MM.1S (cell line): Measurements from ENCODE around the gene SNF8.

Experiments
- DNase-seq: peaks from one replicate; pipeline ENCODE4 v3.0.0-alpha.2; 2015
- H2AFZ ChIP-seq: fragments of 300-600 bp; sonication (generic); 2 replicates; pipeline ENCODE4 v1.6.0; 2016; ENCODE audit warnings: antibody characterized with exemption, low read length
- H3F3A ChIP-seq: fragments of 300-600 bp; sonication (generic); 2 replicates; pipeline ENCODE4 v1.6.1; 2016; ENCODE audit warnings: mild to moderate bottlenecking, antibody characterized with exemption, low read length, moderate library complexity, mixed read lengths; ENCODE audit not compliant: insufficient read depth
- H3K27ac ChIP-seq: fragments of 300-600 bp; sonication (generic); 2 replicates; pipeline ENCODE4 v1.5.1; 2016; ENCODE audit warnings: mild to moderate bottlenecking, low read length
- H3K27me3 ChIP-seq: fragments of 300-600 bp; sonication (generic); replicated peaks from 2 replicates; pipeline ENCODE4 v1.6.0; 2016; ENCODE audit warnings: low read length; ENCODE audit not compliant: insufficient read depth
- H3K36me3 ChIP-seq: fragments of 300-600 bp; sonication (generic); replicated peaks from 2 replicates; pipeline ENCODE4 v1.6.1; 2016; ENCODE audit warnings: mild to moderate bottlenecking, low read length, mixed read lengths; ENCODE audit not compliant: insufficient read depth
- H3K4me1 ChIP-seq: fragments of 300-600 bp; sonication (generic); 2 replicates; pipeline ENCODE4 v1.6.1; 2016; ENCODE audit warnings: low read length, mixed read lengths
- H3K4me2 ChIP-seq: fragments of 300-600 bp; sonication (generic); 2 replicates; pipeline ENCODE4 v1.6.0; 2016; ENCODE audit warnings: low read depth, low read length
- H3K4me3 ChIP-seq: fragments of 300-600 bp; sonication (generic); 2 replicates; pipeline ENCODE4 v1.5.1; 2016; ENCODE audit warnings: low read length, mixed read lengths
- H3K79me2 ChIP-seq: fragments of 300-600 bp; sonication (generic); 2 replicates; pipeline ENCODE4 v1.6.1; 2016; ENCODE audit warnings: mixed run types, low read length, mixed read lengths
- H3K9ac ChIP-seq: fragments of 300-600 bp; sonication (generic); 2 replicates; pipeline ENCODE4 v1.6.1; 2016; ENCODE audit warnings: low read length, mixed read lengths
- H3K9me2 ChIP-seq: fragments of 300-600 bp; sonication (generic); replicated peaks from 2 replicates; pipeline ENCODE4 v1.6.1; 2016; ENCODE audit warnings: mild to moderate bottlenecking, low read length, mixed read lengths; ENCODE audit not compliant: insufficient read depth
- H3K9me3 ChIP-seq: fragments of 300-600 bp; sonication (generic); replicated peaks from 2 replicates; pipeline ENCODE4 v1.6.1; 2016; ENCODE audit warnings: mild to moderate bottlenecking, low read length, mixed read lengths; ENCODE audit not compliant: insufficient read depth
- H4K20me1 ChIP-seq: fragments of 300-600 bp; sonication (generic); 2 replicates; pipeline ENCODE4 v1.6.1; 2016; ENCODE audit warnings: mild to moderate bottlenecking, low read length, moderate library complexity, mixed read lengths; ENCODE audit not compliant: insufficient read depth
- EZH2 ChIP-seq: fragments of 300-600 bp; sonication (generic); optimal IDR thresholded peaks from 2 replicates; pipeline ENCODE3; 2017; ENCODE audit warnings: low read depth, mild to moderate bottlenecking, antibody characterized with exemption, low read length, mixed read lengths
- EZH2phosphoT487 ChIP-seq: fragments of 300-600 bp; sonication (generic); IDR thresholded peaks from 2 replicates; pipeline ENCODE4 v1.6.1; 2018; ENCODE audit warnings: antibody characterized with exemption, low read length
- TF ChIP-seq, protein P1 (sequence below): fragments of 300-600 bp; sonication (generic); IDR thresholded peaks from 2 replicates; pipeline ENCODE4 v1.5.1; 2016; ENCODE audit warnings: antibody characterized with exemption, low read length, mixed read lengths

SNF8 gene

DNA sequence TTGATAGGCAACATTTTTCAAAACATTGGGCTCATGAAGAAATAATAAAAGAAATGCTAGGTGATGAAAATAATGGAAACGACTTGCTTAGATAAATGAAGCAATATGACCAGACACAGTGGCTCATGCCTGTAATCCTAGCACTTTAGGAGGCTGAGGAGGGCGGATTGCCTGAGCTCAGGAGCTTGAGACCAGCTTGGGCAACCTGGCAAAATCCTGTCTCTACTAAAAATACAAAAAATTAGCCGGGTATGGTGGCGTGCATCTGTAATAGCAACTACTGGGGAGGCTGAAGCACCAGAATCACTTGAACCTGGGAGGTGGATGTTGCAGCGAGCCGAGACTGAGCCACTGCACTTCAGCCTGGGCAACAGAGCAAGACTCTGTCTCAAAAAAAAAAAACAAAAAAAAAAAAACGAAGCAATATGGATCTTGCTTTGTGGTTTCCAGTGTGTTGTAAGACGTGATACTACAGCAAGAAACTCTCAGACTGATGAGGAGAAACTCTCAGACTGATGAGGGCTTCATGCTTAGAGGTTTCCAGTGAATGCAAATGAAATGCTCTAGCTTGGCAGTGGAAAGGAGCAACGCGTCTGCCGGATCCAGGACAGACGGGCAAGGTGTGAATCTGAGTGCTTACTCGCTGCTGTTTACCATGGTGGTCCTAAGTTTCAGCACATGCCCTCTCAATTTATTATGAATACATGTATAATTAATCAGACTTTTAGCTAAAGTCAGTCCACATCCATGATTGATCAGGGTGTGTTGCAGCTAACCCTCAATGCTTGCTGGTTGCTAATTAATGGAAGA lies 41.0 kb upstream of the SNF8 start:
- Histone ChIP-seq H3K9me3 (no peaks in the 10 kb centered on the region), H3K27ac (no peak overlapping the region), H3K36me3 (no peaks in the 10 kb centered on the region), H3K4me2 (no peak overlapping the region), H3K4me3 (no peak overlapping the region), H3K4me1 (no peaks in the 10 kb centered on the region), H3K27me3 (peaks cover 84% of the 10 kb centered on the region), H3K9me2 (no peaks in the 10 kb centered on the region), H2AFZ (no peak overlapping the region), H3F3A (no peaks in the 10 kb centered on the region), H3K79me2 (no peaks in the 10 kb centered on the region), H3K9ac (no peak overlapping the region), H4K20me1 (no peaks in the 10 kb centered on the region)
- TF ChIP-seq EZH2phosphoT487: no peak
- TF ChIP-seq EZH2: no peak
- TF ChIP-seq, protein P1, sequence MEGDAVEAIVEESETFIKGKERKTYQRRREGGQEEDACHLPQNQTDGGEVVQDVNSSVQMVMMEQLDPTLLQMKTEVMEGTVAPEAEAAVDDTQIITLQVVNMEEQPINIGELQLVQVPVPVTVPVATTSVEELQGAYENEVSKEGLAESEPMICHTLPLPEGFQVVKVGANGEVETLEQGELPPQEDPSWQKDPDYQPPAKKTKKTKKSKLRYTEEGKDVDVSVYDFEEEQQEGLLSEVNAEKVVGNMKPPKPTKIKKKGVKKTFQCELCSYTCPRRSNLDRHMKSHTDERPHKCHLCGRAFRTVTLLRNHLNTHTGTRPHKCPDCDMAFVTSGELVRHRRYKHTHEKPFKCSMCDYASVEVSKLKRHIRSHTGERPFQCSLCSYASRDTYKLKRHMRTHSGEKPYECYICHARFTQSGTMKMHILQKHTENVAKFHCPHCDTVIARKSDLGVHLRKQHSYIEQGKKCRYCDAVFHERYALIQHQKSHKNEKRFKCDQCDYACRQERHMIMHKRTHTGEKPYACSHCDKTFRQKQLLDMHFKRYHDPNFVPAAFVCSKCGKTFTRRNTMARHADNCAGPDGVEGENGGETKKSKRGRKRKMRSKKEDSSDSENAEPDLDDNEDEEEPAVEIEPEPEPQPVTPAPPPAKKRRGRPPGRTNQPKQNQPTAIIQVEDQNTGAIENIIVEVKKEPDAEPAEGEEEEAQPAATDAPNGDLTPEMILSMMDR: no peak
- DNase-seq: no peak

DNA sequence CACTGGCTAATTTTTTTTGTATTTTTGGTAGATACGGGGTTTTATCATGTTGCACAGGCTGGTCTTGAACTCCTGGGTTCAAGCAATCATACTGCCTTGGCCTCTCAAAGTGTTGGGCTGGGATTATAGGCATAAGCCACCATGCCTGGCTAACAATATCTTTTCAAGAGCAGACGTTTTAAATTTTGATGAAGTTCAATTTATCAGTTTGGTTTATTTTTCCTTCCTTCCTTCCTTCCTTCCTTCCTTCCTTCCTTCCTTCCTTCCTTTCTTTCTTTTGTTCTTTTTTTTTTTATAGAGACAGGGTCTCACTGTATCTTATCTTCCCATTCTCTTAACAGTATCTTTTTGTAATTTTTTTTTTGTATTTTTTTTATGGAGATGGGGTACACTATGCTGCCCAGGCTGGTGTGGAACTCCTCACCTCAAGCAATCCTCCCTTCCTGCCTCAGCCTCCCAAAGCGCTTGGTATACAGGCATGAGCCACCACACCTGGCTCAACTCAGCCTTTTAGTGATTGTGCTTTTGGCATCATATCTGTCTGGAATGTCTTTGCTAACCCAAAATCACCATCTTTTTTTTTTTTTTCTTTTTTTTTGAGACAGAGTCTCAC lies 37.4 kb upstream of the SNF8 start:
- no peaks in the 10 kb centered on the region for H3F3A ChIP-seq
- no peak overlapping the region for H2AFZ ChIP-seq
- no peaks in the 10 kb centered on the region for H3K36me3 ChIP-seq
- peaks cover 62% of the 10 kb centered on the region for H3K27me3 ChIP-seq
- H3K4me3 ChIP-seq: no peak overlapping the region
- DNase-seq: no peak
- no peaks in the 10 kb centered on the region for H3K4me1 ChIP-seq
- no peak overlapping the region for H3K9ac ChIP-seq
- H3K4me2 ChIP-seq: no peak overlapping the region
- H3K9me3 ChIP-seq: no peaks in the 10 kb centered on the region
- H3K79me2 ChIP-seq: no peaks in the 10 kb centered on the region
- no peaks in the 10 kb centered on the region for H3K9me2 ChIP-seq
- H3K27ac ChIP-seq: no peak overlapping the region
- TF ChIP-seq, protein P1: no peak
- no peak for TF ChIP-seq EZH2
- TF ChIP-seq EZH2phosphoT487: no peak
- no peaks in the 10 kb centered on the region for H4K20me1 ChIP-seq

DNA sequence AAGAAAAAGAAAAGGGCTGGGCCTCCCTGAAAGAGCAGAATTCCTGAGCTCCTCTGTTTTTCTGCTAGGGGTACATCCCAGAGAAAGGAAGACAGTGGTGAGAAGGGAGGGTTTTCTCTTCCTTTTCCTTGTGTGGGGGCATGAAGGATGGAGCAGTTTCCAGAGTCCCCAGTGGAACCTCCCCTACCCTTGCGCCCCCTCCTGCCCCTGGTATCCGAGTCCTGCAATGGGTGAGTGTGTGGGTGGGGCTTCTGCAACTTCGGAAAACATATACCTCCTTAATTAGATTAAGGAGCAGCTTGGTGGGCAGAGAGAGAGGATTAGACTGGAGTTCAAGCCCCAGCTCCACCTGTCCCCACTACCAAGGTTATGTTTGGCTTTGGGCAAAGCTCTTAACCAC lies 29.2 kb upstream of the SNF8 start:
- TF ChIP-seq EZH2phosphoT487 (no peak), EZH2 (no peak)
- TF ChIP-seq, protein P1: no peak
- H4K20me1 ChIP-seq: no peaks in the 10 kb centered on the region
- no peak overlapping the region for H3K9ac ChIP-seq
- H3K27ac ChIP-seq: no peak overlapping the region
- no peaks in the 10 kb centered on the region for H3K4me1 ChIP-seq
- no peak overlapping the region for H3K4me2 ChIP-seq
- H3F3A ChIP-seq: no peaks in the 10 kb centered on the region
- H3K36me3 ChIP-seq: no peaks in the 10 kb centered on the region
- peaks cover 74% of the 10 kb centered on the region for H3K27me3 ChIP-seq
- no peak for DNase-seq
- H3K79me2 ChIP-seq: no peaks in the 10 kb centered on the region
- H3K4me3 ChIP-seq: no peak overlapping the region
- no peak overlapping the region for H2AFZ ChIP-seq
- H3K9me3 ChIP-seq: no peaks in the 10 kb centered on the region
- H3K9me2 ChIP-seq: no peaks in the 10 kb centered on the region
